CD14-positive monocyte (primary cell): ENCODE measurements around the gene DLEC1. TPM values are rescaled to one million over a fixed set of nuclear protein-coding genes. Genes with fewer than 3 reads are reported as not detected.

Experiments used
- DNase-seq, 3 donors: peaks; one replicate each; pipeline ENCODE4 v3.0.0-alpha.2; 2011 to 2022
- H2AFZ ChIP-seq: 2 replicates; pipeline ENCODE4 v1.6.0; 2012; ENCODE audit warnings: mild to moderate bottlenecking, low read depth, low read length, inconsistent platforms; ENCODE audit not compliant: insufficient read depth, poor library complexity, severe bottlenecking
- H3K27ac ChIP-seq, 2 donors: 1 replicate in 1 of 2; 2 replicates in 1 of 2; pipeline ENCODE4 v1.5.1; 2012 to 2013; ENCODE audit warnings: low read length in 2 of 2, control low read depth in 1 of 2, inconsistent platforms in 1 of 2, low read depth in 1 of 2, mild to moderate bottlenecking in 1 of 2
- H3K27me3 ChIP-seq, 2 donors: one replicate each; pipeline versions ENCODE4 v1.6.0 to v1.6.1; 2011 to 2013; ENCODE audit warnings: low read length in 2 of 2; ENCODE audit not compliant: control insufficient read depth in 2 of 2, insufficient read depth in 2 of 2
- H3K36me3 ChIP-seq, 2 donors: replicated peaks in 1 of 2; 1 replicate in 1 of 2; 2 replicates in 1 of 2; pipeline versions ENCODE4 v1.5.1 to v1.6.1; 2012 to 2013; ENCODE audit warnings: low read length in 2 of 2, control low read depth in 1 of 2, inconsistent platforms in 1 of 2, mild to moderate bottlenecking in 1 of 2; ENCODE audit not compliant: insufficient read depth in 2 of 2, control insufficient read depth in 1 of 2
- H3K4me1 ChIP-seq, 2 donors: 1 replicate in 1 of 2; 2 replicates in 1 of 2; pipeline versions ENCODE4 v1.5.1 to v1.6.1; 2012 to 2013; ENCODE audit warnings: low read length in 2 of 2, control low read depth in 1 of 2, inconsistent platforms in 1 of 2, mild to moderate bottlenecking in 1 of 2, moderate library complexity in 1 of 2; ENCODE audit not compliant: insufficient read depth in 2 of 2, control insufficient read depth in 1 of 2
- H3K4me2 ChIP-seq: replicated peaks from 2 replicates; pipeline ENCODE3; 2012; ENCODE audit warnings: low read length, moderate library complexity, mild to moderate bottlenecking; ENCODE audit not compliant: poor library complexity, severe bottlenecking; ENCODE audit errors: extremely low read depth
- H3K4me3 ChIP-seq, 3 experiments: fragments of 200-600 bp in 1 of 3; sonication (generic) in 1 of 3; replicated peaks in 1 of 3; 1 replicate in 2 of 3; 2 replicates in 1 of 3; pipeline ENCODE4 v1.5.1; 2011 to 2013; ENCODE audit warnings: low read length in 3 of 3, mild to moderate bottlenecking in 3 of 3, control low read depth in 2 of 3, low read depth in 2 of 3, inconsistent platforms in 1 of 3, moderate library complexity in 1 of 3
- H3K79me2 ChIP-seq: 2 replicates; pipeline ENCODE4 v1.6.0; 2012; ENCODE audit warnings: mild to moderate bottlenecking, control low read depth, inconsistent platforms, low read length, moderate library complexity; ENCODE audit not compliant: insufficient read depth
- H3K9ac ChIP-seq: 2 replicates; pipeline ENCODE4 v1.6.0; 2017; ENCODE audit warnings: low read length, mild to moderate bottlenecking; ENCODE audit not compliant: insufficient read depth, poor library complexity, severe bottlenecking
- H3K9me3 ChIP-seq, 2 donors: replicated peaks in 1 of 2; 1 replicate in 1 of 2; 2 replicates in 1 of 2; pipeline versions ENCODE4 v1.5.1 to v1.6.1; 2012 to 2013; ENCODE audit warnings: low read length in 2 of 2, control low read depth in 1 of 2; ENCODE audit not compliant: control insufficient read depth in 1 of 2, insufficient read depth in 1 of 2
- H4K20me1 ChIP-seq: 2 replicates; pipeline ENCODE4 v1.6.0; 2012; ENCODE audit warnings: mild to moderate bottlenecking, low read length, control low read depth, moderate library complexity; ENCODE audit not compliant: insufficient read depth
- H3K27ac Mint-ChIP-seq, 7 donors: one replicate each; pipeline ENCODE4 v1.8.0; 2020; ENCODE audit warnings: mild to moderate bottlenecking in 7 of 7, mixed read lengths in 7 of 7, moderate library complexity in 6 of 7, inconsistent platforms in 2 of 7
- H3K27me3 Mint-ChIP-seq, 3 donors: one replicate each; pipeline ENCODE4 v1.8.0; 2021 to 2022; ENCODE audit warnings: low read depth in 3 of 3, mild to moderate bottlenecking in 3 of 3, mixed read lengths in 3 of 3, moderate library complexity in 3 of 3, inconsistent platforms in 1 of 3
- H3K36me3 Mint-ChIP-seq, 2 donors: one replicate each; pipeline ENCODE4 v1.8.0; 2020; ENCODE audit warnings: mixed read lengths in 2 of 2, inconsistent platforms in 1 of 2, mild to moderate bottlenecking in 1 of 2
- H3K4me1 Mint-ChIP-seq: one replicate; pipeline ENCODE4 v1.8.0; 2020; ENCODE audit warnings: mild to moderate bottlenecking, mixed read lengths
- H3K4me3 Mint-ChIP-seq, 2 donors: one replicate each; pipeline ENCODE4 v1.8.0; 2020; ENCODE audit warnings: mild to moderate bottlenecking in 2 of 2, mixed read lengths in 2 of 2, moderate library complexity in 1 of 2
- H3K9me3 Mint-ChIP-seq, 7 donors: one replicate each; pipeline ENCODE4 v1.8.0; 2020 to 2022; ENCODE audit warnings: mixed read lengths in 7 of 7, mild to moderate bottlenecking in 6 of 7, moderate library complexity in 6 of 7, inconsistent platforms in 2 of 7
- CTCF ChIP-seq: fragments of 200-600 bp; IDR thresholded peaks from one replicate; pipeline ENCODE4 v1.8.0; 2022; ENCODE audit warnings: antibody characterized with exemption, mild to moderate bottlenecking
- WGBS: methylation state at CpG from one replicate; pipeline ENCODE4 v1.1.5; 2013; ENCODE audit warnings: missing lambda C conversion rate; ENCODE audit not compliant: insufficient coverage; 5-methylcytosine and 5-hydroxymethylcytosine counted together
- intact Hi-C, 2 donors: fragments of 100-400 bp; cut with micrococcal nuclease; formaldehyde crosslinking; loops; one replicate each; pipeline versions ENCODE4 v1.15.0 to v1.15.1; 2023
- polyA plus RNA-seq, 3 donors: library from polyadenylated mRNA; depleted of rRNA in 1 of 3; unstranded in 2 of 3; stranded (reverse) in 1 of 3; fragments of 300-500 nt in 2 of 3; fragments of >200 nt in 1 of 3; fragmentation: Illumina TruSeq in 2 of 3; gene quantifications; 1 replicate in 2 of 3; 2 replicates in 1 of 3; pipeline ENCODE4 v1.2.3, GENCODE V29; 2012 to 2021

Gene DLEC1
- polyA plus RNA-seq, 3 donors = 0.11 to 0.81 (median 0.14) TPM

- peaks cover 32% of the 10 kb centered on the region for H4K20me1 ChIP-seq
- peak overlapping the region in 1 of 2 donors; percentile 99 for H3K4me3 Mint-ChIP-seq
- H2AFZ ChIP-seq = no peak overlapping the region
- H3K27ac Mint-ChIP-seq = peak overlapping the region in 6 of 7 donors; percentile 9 to 76 (median 42)
- intact Hi-C loops = loop anchor here in 1 of 2 donors (10.0 kb wide), 1 partner anchor 57 kb away; no protein-coding TSS in a partner anchor
- peaks cover 55% of the 10 kb centered on the region for H3K4me1 Mint-ChIP-seq
- peaks cover 0 to 7% (median 0%) of the 10 kb centered on the region in 7 donors for H3K9me3 Mint-ChIP-seq
- WGBS = 92% methylated on average over 4 of the region's 7 CpGs
- no peak for TF ChIP-seq CTCF
- no peaks in the 10 kb centered on the region for H3K27me3 ChIP-seq
- peaks cover 21 to 31% of the 10 kb centered on the region in 2 donors for H3K36me3 ChIP-seq
- H3K79me2 ChIP-seq = peaks cover 50% of the 10 kb centered on the region
- peak overlapping the region in 1 of 3 experiments; percentile 99 for H3K4me3 ChIP-seq
- no peaks in the 10 kb centered on the region for H3K9me3 ChIP-seq
- H3K27ac ChIP-seq = peak overlapping the region; percentile 0 to 6
- H3K27me3 Mint-ChIP-seq = peaks cover 0 to 4% (median 0%) of the 10 kb centered on the region in 3 donors
- H3K36me3 Mint-ChIP-seq = peaks cover 27 to 39% of the 10 kb centered on the region in 2 donors
- peaks cover 54 to 74% of the 10 kb centered on the region in 2 donors for H3K4me1 ChIP-seq
- H3K4me2 ChIP-seq = peak overlapping the region; percentile 95
- DNase-seq = no peak
- H3K9ac ChIP-seq = no peak overlapping the region
Measured at GRCh38 chr3:38141173-38141951, 102.4 kb downstream of the DLEC1 start.

- H3K4me2 ChIP-seq = no peak overlapping the region
- DNase-seq = no peak
Measured at GRCh38 chr3:38141952-38142273, 102.9 kb downstream of the DLEC1 start.

More at GRCh38 chr3:38141952-38142273, 102.9 kb downstream of the DLEC1 start:
- peaks cover 0 to 4% (median 0%) of the 10 kb centered on the region in 3 donors for H3K27me3 Mint-ChIP-seq
- H3K4me1 Mint-ChIP-seq = peaks cover 60% of the 10 kb centered on the region
- WGBS = 92% methylated on average over 2 of the region's 2 CpGs
- peak overlapping the region in 4 of 7 donors; percentile 15 to 79 (median 75) for H3K27ac Mint-ChIP-seq
- no peaks in the 10 kb centered on the region for H3K27me3 ChIP-seq
- H3K36me3 ChIP-seq = peaks cover 21 to 31% of the 10 kb centered on the region in 2 donors
- peaks cover 57 to 78% of the 10 kb centered on the region in 2 donors for H3K4me1 ChIP-seq
- H3K9me3 Mint-ChIP-seq = peaks cover 0 to 12% (median 2%) of the 10 kb centered on the region in 7 donors
- H3K4me3 ChIP-seq = no peak overlapping the region
- H3K4me3 Mint-ChIP-seq = no peak overlapping the region
- peak overlapping the region in 1 of 2 donors; percentile 0 for H3K27ac ChIP-seq
- no peak for TF ChIP-seq CTCF
- H3K79me2 ChIP-seq = peaks cover 45% of the 10 kb centered on the region
- no peaks in the 10 kb centered on the region for H3K9me3 ChIP-seq
- H2AFZ ChIP-seq = no peak overlapping the region
- intact Hi-C loops = loop anchor here in 1 of 2 donors (10.0 kb wide), 1 partner anchor 57 kb away; no protein-coding TSS in a partner anchor
- H4K20me1 ChIP-seq = peaks cover 32% of the 10 kb centered on the region
- no peak overlapping the region for H3K9ac ChIP-seq
- H3K36me3 Mint-ChIP-seq = peaks cover 28 to 39% of the 10 kb centered on the region in 2 donors
